SKM-1 treated with dmso at 0.1 percent for 144 hours (cell line): ENCODE measurements around the gene FAM120B.
"Not testable (repeated sequence)": the region's sequence is repeated elsewhere in the genome, so short reads cannot be mapped to it uniquely, and the experiment has no call there.

Experiments used
- DNase-seq: peaks from one replicate; lab custom pipeline; 2025; ENCODE audit not compliant: unreplicated experiment; lab: John Stamatoyannopoulos, UW

Gene FAM120B

GRCh38 chr6:170378502-170378901 lies 71.9 kb downstream of the FAM120B start:
- DNase-seq, result no peak

- no peak for DNase-seq
These were observed 75.0 kb downstream of the FAM120B start for GRCh38 chr6:170381562-170381961.

GRCh38 chr6:170383466-170384035 lies 77.0 kb downstream of the FAM120B start:
- DNase-seq, result no peak

- no peak for DNase-seq
These were observed 78.9 kb downstream of the FAM120B start for GRCh38 chr6:170385506-170385905.

- DNase-seq, result no peak
These were observed 81.6 kb downstream of the FAM120B start for GRCh38 chr6:170388113-170388512.

- DNase-seq, result no peak
These were observed 86.5 kb downstream of the FAM120B start for GRCh38 chr6:170393033-170393432.

GRCh38 chr6:170393807-170394399 lies 87.3 kb downstream of the FAM120B start:
- no peak for DNase-seq

GRCh38 chr6:170394980-170395379 lies 88.4 kb downstream of the FAM120B start:
- DNase-seq, result no peak

- DNase-seq, result not testable (repeated sequence)
These were observed 92.3 kb downstream of the FAM120B start for GRCh38 chr6:170398743-170399369.

GRCh38 chr6:170399955-170400558 lies 93.5 kb downstream of the FAM120B start:
- DNase-seq, result not testable (repeated sequence)

- no peak for DNase-seq
These were observed 95.9 kb downstream of the FAM120B start for GRCh38 chr6:170402318-170403040.

- DNase-seq, result no peak
These were observed 96.9 kb downstream of the FAM120B start for GRCh38 chr6:170403451-170403850.

GRCh38 chr6:170404036-170404435 lies 97.5 kb downstream of the FAM120B start:
- DNase-seq, result no peak

- DNase-seq, result no peak
These were observed 98.1 kb downstream of the FAM120B start for GRCh38 chr6:170404697-170405096.

GRCh38 chr6:170405311-170405975 lies 98.9 kb downstream of the FAM120B start:
- DNase-seq, result no peak

GRCh38 chr6:170407200-170407599 lies 100.6 kb downstream of the FAM120B start:
- DNase-seq, result no peak

- DNase-seq, result no peak
These were observed 101.4 kb downstream of the FAM120B start for GRCh38 chr6:170407932-170408331.

GRCh38 chr6:170409746-170410145 lies 103.2 kb downstream of the FAM120B start:
- DNase-seq, result not testable (repeated sequence)

GRCh38 chr6:170410241-170410640 lies 103.7 kb downstream of the FAM120B start:
- DNase-seq, result no peak

- DNase-seq, result no peak
These were observed 108.8 kb downstream of the FAM120B start for GRCh38 chr6:170415318-170415717.

GRCh38 chr6:170416303-170416702 lies 109.7 kb downstream of the FAM120B start:
- DNase-seq, result no peak
